Tibial nerve (tissue), 4 donors: ENCODE data around the gene GRM1. TPM values are rescaled to one million over a fixed set of nuclear protein-coding genes. Genes with fewer than 3 reads are reported as not detected.

ENCODE experiments used
- DNase-seq, 2 donors: peaks; one replicate each; pipeline ENCODE4 v3.0.0-alpha.2; 2019; ENCODE audit warnings: low spot score in 2 of 2
- H3K27ac ChIP-seq, 4 donors: fragments of 200-600 bp; sonication (generic) in 3 of 4; one replicate each; pipeline ENCODE4 v1.5.1; 2017 to 2019; ENCODE audit warnings: mild to moderate bottlenecking in 1 of 4
- H3K27me3 ChIP-seq, 2 donors: fragments of 200-600 bp; sonication (generic) in 1 of 2; one replicate each; pipeline versions ENCODE4 v1.5.1 to v1.6.0; 2017 to 2019
- H3K36me3 ChIP-seq, 3 donors: fragments of 200-600 bp; sonication (generic); one replicate each; pipeline ENCODE4 v1.5.1; 2018 to 2019
- H3K4me1 ChIP-seq, 4 donors: fragments of 200-600 bp; sonication (generic) in 3 of 4; one replicate each; pipeline ENCODE4 v1.5.1; 2017 to 2019
- H3K4me3 ChIP-seq, 4 donors: fragments of 200-600 bp; sonication (generic) in 3 of 4; one replicate each; pipeline ENCODE4 v1.5.1; 2017 to 2019; ENCODE audit warnings: mild to moderate bottlenecking in 1 of 4, moderate library complexity in 1 of 4
- H3K9me3 ChIP-seq, 4 donors: fragments of 200-600 bp; sonication (generic) in 3 of 4; one replicate each; pipeline ENCODE4 v1.5.1; 2017 to 2019
- EP300 ChIP-seq, 2 donors: sonication (generic); formaldehyde crosslinking; IDR thresholded peaks; one replicate each; pipeline ENCODE4 v1.6.1; 2017; ENCODE audit warnings: antibody characterized with exemption in 2 of 2, mild to moderate bottlenecking in 1 of 2
- POLR2A ChIP-seq, 2 donors: fragments of 450-650 bp; IDR thresholded peaks; one replicate each; pipeline ENCODE4 v1.6.1; 2017; ENCODE audit warnings: antibody characterized with exemption in 2 of 2, mild to moderate bottlenecking in 2 of 2, moderate library complexity in 2 of 2
- WGBS, 2 donors: methylation state at CpG; one replicate each; pipeline ENCODE4 v1.1.5; 2018; 5-methylcytosine and 5-hydroxymethylcytosine counted together
- total RNA-seq, 4 donors: library from RNA; depleted of rRNA; stranded (reverse); fragments of >200 nt; gene quantifications; one replicate each; pipeline ENCODE4 v1.1.0, GENCODE V29; 2016
- TF ChIP-seq, protein P1 (sequence below), 5 experiments: fragments of 200-600 bp in 3 of 5; fragments of 450-650 bp in 2 of 5; sonication (generic) in 3 of 5; IDR thresholded peaks; one replicate each; pipeline ENCODE4 v1.5.1; 2016 to 2019; ENCODE audit warnings: antibody characterized with exemption in 5 of 5, mild to moderate bottlenecking in 3 of 5, moderate library complexity in 2 of 5

GRM1 gene
- total RNA-seq, 4 donors from 2014 or later: 0.30 to 0.63 (median 0.44) TPM; not detected in 1

DNA sequence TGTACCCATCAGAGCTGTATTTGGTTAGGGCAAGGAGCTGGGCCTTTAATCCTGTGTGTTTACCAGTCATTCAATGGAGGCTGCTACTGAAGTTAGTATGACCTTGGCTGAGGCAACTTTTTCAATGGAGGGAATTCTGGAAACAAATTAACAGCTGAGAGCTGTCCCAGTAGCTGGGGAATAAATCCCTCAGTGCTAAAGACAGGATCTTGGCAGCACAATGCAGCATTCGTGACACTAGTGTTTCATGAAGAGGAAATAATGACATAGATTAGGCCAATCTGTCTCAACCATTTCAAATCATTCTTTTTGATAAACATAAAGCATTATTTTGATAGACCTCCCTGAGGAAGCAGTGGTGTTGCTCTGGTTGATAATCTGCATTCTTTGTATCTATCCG is 42.9 kb downstream of the GRM1 start:
- no peaks in the 10 kb centered on the region for H3K27me3 ChIP-seq
- TF ChIP-seq POLR2A (IDR thresholded peaks at IDR 0.05) (no peak), EP300 (IDR thresholded peaks at IDR 0.05) (no peak)
- TF ChIP-seq, protein P1, sequence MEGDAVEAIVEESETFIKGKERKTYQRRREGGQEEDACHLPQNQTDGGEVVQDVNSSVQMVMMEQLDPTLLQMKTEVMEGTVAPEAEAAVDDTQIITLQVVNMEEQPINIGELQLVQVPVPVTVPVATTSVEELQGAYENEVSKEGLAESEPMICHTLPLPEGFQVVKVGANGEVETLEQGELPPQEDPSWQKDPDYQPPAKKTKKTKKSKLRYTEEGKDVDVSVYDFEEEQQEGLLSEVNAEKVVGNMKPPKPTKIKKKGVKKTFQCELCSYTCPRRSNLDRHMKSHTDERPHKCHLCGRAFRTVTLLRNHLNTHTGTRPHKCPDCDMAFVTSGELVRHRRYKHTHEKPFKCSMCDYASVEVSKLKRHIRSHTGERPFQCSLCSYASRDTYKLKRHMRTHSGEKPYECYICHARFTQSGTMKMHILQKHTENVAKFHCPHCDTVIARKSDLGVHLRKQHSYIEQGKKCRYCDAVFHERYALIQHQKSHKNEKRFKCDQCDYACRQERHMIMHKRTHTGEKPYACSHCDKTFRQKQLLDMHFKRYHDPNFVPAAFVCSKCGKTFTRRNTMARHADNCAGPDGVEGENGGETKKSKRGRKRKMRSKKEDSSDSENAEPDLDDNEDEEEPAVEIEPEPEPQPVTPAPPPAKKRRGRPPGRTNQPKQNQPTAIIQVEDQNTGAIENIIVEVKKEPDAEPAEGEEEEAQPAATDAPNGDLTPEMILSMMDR (IDR thresholded peaks at IDR 0.05): no peak
- H3K27ac ChIP-seq: no peak overlapping the region
- H3K4me1 ChIP-seq: no peaks in the 10 kb centered on the region
- no peaks in the 10 kb centered on the region for H3K9me3 ChIP-seq
- no peaks in the 10 kb centered on the region for H3K36me3 ChIP-seq
- no peak for DNase-seq
- 72 to 73% methylated on average over 2 of the region's 2 CpGs for WGBS, 2 donors
- no peak overlapping the region for H3K4me3 ChIP-seq

DNA sequence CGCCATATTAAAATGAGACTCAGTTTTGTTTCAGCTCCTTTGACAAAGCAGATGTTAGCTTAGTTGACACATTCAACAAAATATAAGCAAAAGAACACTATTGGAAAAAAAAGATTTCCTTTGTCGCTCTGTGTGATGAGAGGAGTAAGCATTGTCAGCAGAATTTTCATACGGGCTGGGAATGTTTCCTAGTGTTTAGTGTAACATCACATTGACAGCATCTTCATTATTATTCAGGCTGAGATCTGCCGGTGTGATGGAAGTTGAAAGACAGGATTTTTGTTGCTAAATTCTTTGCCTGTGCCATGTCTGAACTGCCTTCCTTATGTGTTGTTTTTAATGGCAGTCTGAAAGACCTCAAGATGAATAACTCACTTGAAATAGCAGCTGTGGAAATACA is 49.1 kb downstream of the GRM1 start:
- H3K36me3 ChIP-seq: no peaks in the 10 kb centered on the region
- H3K27me3 ChIP-seq: no peaks in the 10 kb centered on the region
- no peaks in the 10 kb centered on the region for H3K9me3 ChIP-seq
- no peak overlapping the region for H3K4me3 ChIP-seq
- TF ChIP-seq POLR2A (IDR thresholded peaks at IDR 0.05): no peak
- TF ChIP-seq, protein P1 (IDR thresholded peaks at IDR 0.05): no peak
- no peak for TF ChIP-seq EP300 (IDR thresholded peaks at IDR 0.05)
- WGBS, 2 donors: 72 to 73% methylated on average over 4 of the region's 4 CpGs
- DNase-seq: no peak
- no peaks in the 10 kb centered on the region for H3K4me1 ChIP-seq
- no peak overlapping the region for H3K27ac ChIP-seq

DNA sequence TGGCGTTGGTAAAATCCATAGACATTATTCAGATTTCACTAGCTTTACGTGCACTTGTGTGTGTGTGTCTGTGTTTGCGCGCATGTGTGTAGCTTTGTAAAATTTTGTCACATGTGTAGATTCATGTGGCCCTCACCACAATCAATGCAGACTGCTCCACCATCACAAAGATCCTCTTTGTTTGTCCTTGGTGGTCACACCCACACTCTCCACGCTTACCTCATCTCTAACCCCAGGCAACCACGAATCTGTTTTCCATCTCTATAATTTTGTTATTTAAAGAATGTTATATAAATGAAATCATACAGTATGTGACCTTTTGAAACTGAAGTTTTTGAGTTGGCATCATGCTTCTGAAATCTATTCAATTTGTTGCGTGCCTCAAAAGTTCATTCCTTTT is 58.5 kb downstream of the GRM1 start:
- WGBS, 2 donors: 45 to 49% methylated on average over 7 of the region's 7 CpGs
- Histone ChIP-seq H3K9me3 (no peaks in the 10 kb centered on the region), H3K27me3 (no peaks in the 10 kb centered on the region), H3K4me1 (no peaks in the 10 kb centered on the region), H3K36me3 (no peaks in the 10 kb centered on the region), H3K4me3 (no peak overlapping the region), H3K27ac (no peak overlapping the region)
- TF ChIP-seq POLR2A (IDR thresholded peaks at IDR 0.05) (no peak), EP300 (IDR thresholded peaks at IDR 0.05) (no peak)
- TF ChIP-seq, protein P1 (IDR thresholded peaks at IDR 0.05): no peak
- no peak for DNase-seq

DNA sequence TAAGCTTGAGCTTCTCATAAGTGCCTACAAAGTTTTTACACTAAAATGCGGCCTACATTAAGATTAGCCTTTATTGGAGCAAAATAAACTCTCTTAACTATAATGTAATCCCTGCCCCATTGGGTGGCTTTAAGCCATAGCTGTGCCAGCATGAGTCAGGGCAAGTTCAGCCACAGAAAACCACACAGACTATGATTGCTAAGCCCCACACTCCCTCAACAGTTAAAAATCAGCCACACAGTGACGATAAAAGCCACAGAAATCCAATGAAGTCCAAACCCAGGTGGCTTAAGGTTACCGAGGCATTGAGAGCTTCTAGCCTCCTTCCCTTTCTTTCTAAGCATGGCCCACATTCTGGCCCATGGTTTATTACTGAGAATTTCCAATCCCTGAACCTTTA is 61.6 kb downstream of the GRM1 start:
- TF ChIP-seq POLR2A (IDR thresholded peaks at IDR 0.05) (no peak), EP300 (IDR thresholded peaks at IDR 0.05) (no peak)
- TF ChIP-seq, protein P1 (IDR thresholded peaks at IDR 0.05): no peak
- no peak for DNase-seq
- 64 to 68% methylated on average over 3 of the region's 3 CpGs for WGBS, 2 donors
- no peak overlapping the region for H3K4me3 ChIP-seq
- no peaks in the 10 kb centered on the region for H3K36me3 ChIP-seq
- H3K27ac ChIP-seq: no peak overlapping the region
- H3K4me1 ChIP-seq: no peaks in the 10 kb centered on the region
- no peaks in the 10 kb centered on the region for H3K27me3 ChIP-seq
- H3K9me3 ChIP-seq: no peaks in the 10 kb centered on the region

DNA sequence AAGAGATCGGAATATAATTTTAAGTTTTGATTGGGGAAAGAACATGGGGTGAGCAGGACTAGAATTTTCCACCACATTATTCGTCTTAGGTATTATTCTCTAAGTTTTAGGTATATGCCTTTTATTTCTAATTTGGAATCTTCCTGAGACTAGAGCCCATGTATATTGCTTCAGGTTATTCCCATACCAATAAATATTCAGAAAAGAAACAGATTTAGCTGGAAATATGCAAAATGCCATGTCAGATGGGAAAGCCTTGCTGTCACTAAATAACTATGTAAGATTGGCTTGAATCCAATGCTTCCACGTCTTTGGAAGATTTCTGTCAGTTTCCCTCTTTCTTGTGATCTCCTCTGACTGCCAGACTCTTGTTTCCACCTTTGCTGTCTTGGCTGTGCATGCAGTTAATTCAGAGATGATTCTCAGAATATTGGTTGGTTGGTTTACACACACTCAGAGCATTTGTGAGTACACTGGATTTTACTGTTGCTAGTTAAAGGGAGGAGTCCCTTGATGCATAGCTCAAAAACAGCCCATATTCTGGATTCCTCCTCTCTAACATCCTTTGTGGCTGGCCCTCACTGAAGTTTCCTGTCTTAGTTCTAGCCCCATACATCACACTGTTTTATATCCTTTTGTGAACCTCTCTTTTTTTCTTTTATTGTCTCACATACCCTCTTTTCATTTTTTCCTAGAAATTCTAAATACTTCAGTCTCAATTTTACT is 64.3 kb downstream of the GRM1 start:
- H3K36me3 ChIP-seq: no peaks in the 10 kb centered on the region

More for the DNA sequence above, 64.3 kb downstream of the GRM1 start:
- TF ChIP-seq, protein P1 (IDR thresholded peaks at IDR 0.05): no peak
- no peak for TF ChIP-seq POLR2A (IDR thresholded peaks at IDR 0.05)
- no peak for TF ChIP-seq EP300 (IDR thresholded peaks at IDR 0.05)
- no peak for DNase-seq
- no peak overlapping the region for H3K27ac ChIP-seq
- H3K9me3 ChIP-seq: no peaks in the 10 kb centered on the region
- H3K4me3 ChIP-seq: no peak overlapping the region
- no peaks in the 10 kb centered on the region for H3K27me3 ChIP-seq
- no peaks in the 10 kb centered on the region for H3K4me1 ChIP-seq
- 54 to 64% methylated on average over 3 of the region's 3 CpGs for WGBS, 2 donors
